HG03139 (cell line): Measurements from ENCODE around the gene NAPB.
"Not testable (repeated sequence)": the region's sequence is repeated elsewhere in the genome, so short reads cannot be mapped to it uniquely, and the experiment has no call there.

Source experiments
- ATAC-seq: cut with Tn5 transposase; IDR thresholded peaks from one replicate; pipeline ENCODE4 v1.9.1; 2021; ENCODE audit not compliant: unreplicated experiment

NAPB gene

GRCh38 chr20:23420943-23421931 lies at the start of gene NAPB:
TSS of gene NAPB (minus strand) at chr20:23421488. CDS start at chr20:23421402, 86 bp downstream.
- ATAC-seq = peak; percentile 97

GRCh38 chr20:23466961-23467360 lies 45.7 kb upstream of the NAPB start:
- ATAC-seq = not testable (repeated sequence)

GRCh38 chr20:23461180-23461579 lies 39.9 kb upstream of the NAPB start:
- no peak for ATAC-seq

- ATAC-seq = no peak
These were observed 38.3 kb upstream of the NAPB start for GRCh38 chr20:23459461-23460150.

- no peak for ATAC-seq
These were observed 35.6 kb upstream of the NAPB start for GRCh38 chr20:23456873-23457272.

- ATAC-seq = no peak
These were observed 35.1 kb upstream of the NAPB start for GRCh38 chr20:23456409-23456808.

GRCh38 chr20:23455639-23456038 lies 34.4 kb upstream of the NAPB start:
- ATAC-seq = no peak

GRCh38 chr20:23454816-23455215 lies 33.5 kb upstream of the NAPB start:
- no peak for ATAC-seq

GRCh38 chr20:23453549-23454543 lies 32.6 kb upstream of the NAPB start:
- no peak for ATAC-seq

- ATAC-seq = no peak
These were observed 31.5 kb upstream of the NAPB start, which contains the start of gene CST11 for GRCh38 chr20:23452776-23453175. TSS of gene CST11 (minus strand) at chr20:23452876. CDS start at chr20:23452811, 65 bp downstream.

- ATAC-seq = no peak
These were observed 30.7 kb upstream of the NAPB start for GRCh38 chr20:23451956-23452487.

GRCh38 chr20:23450877-23451276 lies 29.6 kb upstream of the NAPB start:
- ATAC-seq = no peak

- ATAC-seq = no peak
These were observed 28.1 kb upstream of the NAPB start for GRCh38 chr20:23449421-23449820.

- no peak for ATAC-seq
These were observed 26.9 kb upstream of the NAPB start for GRCh38 chr20:23448167-23448566.

GRCh38 chr20:23446505-23446904 lies 25.2 kb upstream of the NAPB start:
- no peak for ATAC-seq

GRCh38 chr20:23445596-23446217 lies 24.4 kb upstream of the NAPB start:
- no peak for ATAC-seq

- ATAC-seq = no peak
These were observed 23.6 kb upstream of the NAPB start for GRCh38 chr20:23444859-23445258.

- no peak for ATAC-seq
These were observed 21.1 kb upstream of the NAPB start for GRCh38 chr20:23442436-23442835.

GRCh38 chr20:23441850-23442313 lies 20.6 kb upstream of the NAPB start:
- peak; percentile 75 for ATAC-seq

- ATAC-seq = no peak
These were observed 18.7 kb upstream of the NAPB start for GRCh38 chr20:23440004-23440403.
